GM13976 (cell line): ENCODE measurements around the gene GLTPD2.

Experiments
- DNase-seq: peaks from one replicate; pipeline ENCODE4 v3.0.0; 2012; ENCODE audit warnings: low spot score
- in situ Hi-C: fragments of 300-500 bp; cut with MboI; formaldehyde crosslinking; loops from one replicate; pipeline ENCODE4 v1.12.0; 2022; ENCODE audit warnings: low sequenced_read_pairs, mixed read lengths, inconsistent platforms; ENCODE audit not compliant: unreplicated experiment
- TF ChIP-seq, protein P1 (sequence below): IDR thresholded peaks from 2 replicates; pipeline ENCODE4 v1.5.1; 2012; ENCODE audit warnings: borderline replicate concordance, mild to moderate bottlenecking; ENCODE audit not compliant: insufficient read depth; ENCODE audit errors: extremely low read depth, missing control alignments, control extremely low read depth

The GLTPD2 gene

DNA sequence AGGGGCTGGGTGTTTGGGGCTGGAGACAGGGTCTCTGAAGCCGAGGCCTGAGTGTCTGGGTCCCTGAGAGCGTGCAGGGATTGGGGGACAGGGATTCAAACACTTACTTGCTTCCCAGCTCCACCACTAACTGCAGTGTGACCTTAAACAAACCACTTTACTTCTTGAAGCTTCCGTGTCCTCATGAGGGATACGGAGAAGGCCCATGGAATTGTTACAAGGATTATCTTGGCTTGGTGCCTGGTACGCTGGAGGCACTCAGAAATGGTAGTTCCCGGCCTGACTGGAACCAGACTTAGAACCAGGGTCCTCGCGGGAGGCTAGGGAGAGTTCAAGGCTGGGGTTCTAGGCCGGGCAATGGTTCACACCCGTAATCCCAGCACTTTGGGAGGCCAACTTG is 46.1 kb upstream of the GLTPD2 start:
- DNase-seq = no peak
- in situ Hi-C loops = no loop called here
- TF ChIP-seq, protein P1, sequence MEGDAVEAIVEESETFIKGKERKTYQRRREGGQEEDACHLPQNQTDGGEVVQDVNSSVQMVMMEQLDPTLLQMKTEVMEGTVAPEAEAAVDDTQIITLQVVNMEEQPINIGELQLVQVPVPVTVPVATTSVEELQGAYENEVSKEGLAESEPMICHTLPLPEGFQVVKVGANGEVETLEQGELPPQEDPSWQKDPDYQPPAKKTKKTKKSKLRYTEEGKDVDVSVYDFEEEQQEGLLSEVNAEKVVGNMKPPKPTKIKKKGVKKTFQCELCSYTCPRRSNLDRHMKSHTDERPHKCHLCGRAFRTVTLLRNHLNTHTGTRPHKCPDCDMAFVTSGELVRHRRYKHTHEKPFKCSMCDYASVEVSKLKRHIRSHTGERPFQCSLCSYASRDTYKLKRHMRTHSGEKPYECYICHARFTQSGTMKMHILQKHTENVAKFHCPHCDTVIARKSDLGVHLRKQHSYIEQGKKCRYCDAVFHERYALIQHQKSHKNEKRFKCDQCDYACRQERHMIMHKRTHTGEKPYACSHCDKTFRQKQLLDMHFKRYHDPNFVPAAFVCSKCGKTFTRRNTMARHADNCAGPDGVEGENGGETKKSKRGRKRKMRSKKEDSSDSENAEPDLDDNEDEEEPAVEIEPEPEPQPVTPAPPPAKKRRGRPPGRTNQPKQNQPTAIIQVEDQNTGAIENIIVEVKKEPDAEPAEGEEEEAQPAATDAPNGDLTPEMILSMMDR = no peak

DNA sequence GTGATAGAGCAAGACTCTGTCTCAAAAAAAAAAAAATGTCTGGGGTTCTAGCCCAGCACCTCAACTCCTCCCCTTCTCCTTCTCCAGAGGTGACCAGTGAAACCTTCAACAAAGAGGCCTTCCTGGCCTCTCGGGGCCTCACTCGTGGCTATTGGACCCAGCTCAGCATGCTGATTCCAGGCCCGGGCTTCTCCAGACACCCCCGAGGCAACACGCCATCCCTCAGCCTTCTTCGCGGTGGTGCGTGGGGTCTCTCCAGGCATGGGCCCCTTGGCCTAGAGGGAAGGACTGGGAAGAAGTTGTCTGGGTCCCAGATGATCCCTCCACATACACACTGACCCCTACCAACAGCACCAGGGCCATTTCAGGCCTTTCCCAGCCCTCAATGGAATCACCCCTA is 45.5 kb upstream of the GLTPD2 start:
- TF ChIP-seq, protein P1 = no peak
- DNase-seq = no peak
- in situ Hi-C loops = no loop called here

DNA sequence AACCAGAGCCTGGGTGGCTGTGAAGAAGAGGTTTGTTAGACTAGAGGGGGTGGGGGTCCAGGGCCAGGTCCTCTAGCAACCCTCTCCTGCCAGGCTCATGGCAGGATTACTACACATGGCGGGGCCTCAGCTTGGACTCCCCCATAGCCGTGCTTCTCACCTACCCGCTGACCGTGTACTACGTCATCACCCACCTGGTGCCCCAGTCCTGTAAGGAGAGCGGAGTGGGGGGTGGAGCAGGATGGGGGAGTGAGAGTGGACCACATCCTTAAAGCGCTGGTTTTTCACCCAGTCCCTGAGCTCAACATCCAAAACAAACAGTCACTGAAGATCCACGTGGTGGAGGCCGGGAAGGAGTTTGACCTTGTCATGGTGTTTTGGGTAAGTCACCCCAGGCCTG is 44.9 kb upstream of the GLTPD2 start:
- in situ Hi-C loops = no loop called here

DNA sequence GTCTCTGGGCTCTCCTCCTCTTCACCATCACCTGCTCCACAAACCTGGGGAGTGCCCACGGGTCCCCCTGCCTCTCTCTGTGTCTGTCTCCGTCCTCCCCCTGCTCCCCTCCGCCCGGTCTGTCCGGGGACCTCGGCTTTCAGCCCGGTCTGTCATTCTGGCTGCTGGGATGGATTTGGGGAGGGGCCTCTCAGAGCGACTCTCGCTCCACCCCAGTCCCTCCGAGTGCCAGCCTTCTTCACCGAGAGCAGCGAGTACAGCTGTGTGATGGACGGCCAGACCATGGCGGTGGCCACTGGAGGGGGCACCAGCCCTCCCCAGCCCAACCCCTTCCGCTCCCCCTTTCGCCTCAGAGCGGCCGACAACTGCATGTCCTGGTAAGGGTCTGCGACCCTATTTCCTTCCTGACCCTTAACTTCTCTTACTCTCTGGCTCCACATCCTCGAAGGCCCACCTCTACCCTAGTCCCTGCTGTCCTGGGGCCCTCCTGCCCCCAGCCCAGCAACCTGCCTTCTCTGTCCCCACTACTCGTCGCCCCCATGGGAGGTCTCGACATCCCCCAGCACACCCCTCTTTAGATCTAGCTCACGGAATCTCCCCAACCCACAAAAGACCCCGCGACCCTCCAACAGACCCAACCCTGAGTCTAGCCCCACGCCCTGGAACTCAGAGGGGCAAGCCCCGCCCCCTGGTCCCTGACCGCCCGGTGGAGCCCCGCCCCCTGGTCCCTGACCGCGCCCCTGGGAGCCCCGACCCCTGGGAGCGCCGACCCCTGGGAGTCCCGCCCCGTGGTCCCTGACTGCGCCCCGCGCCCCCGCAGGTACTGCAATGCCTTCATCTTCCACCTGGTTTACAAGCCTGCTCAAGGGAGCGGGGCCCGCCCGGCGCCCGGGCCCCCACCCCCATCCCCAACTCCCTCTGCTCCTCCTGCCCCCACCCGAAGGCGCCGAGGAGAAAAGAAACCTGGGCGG is 43.5 kb upstream of the GLTPD2 start:
- in situ Hi-C loops = no loop called here
- TF ChIP-seq, protein P1 = no peak
- DNase-seq = no peak

More for the DNA sequence above, 44.9 kb upstream of the GLTPD2 start:
- DNase-seq = no peak
- TF ChIP-seq, protein P1 = no peak

DNA sequence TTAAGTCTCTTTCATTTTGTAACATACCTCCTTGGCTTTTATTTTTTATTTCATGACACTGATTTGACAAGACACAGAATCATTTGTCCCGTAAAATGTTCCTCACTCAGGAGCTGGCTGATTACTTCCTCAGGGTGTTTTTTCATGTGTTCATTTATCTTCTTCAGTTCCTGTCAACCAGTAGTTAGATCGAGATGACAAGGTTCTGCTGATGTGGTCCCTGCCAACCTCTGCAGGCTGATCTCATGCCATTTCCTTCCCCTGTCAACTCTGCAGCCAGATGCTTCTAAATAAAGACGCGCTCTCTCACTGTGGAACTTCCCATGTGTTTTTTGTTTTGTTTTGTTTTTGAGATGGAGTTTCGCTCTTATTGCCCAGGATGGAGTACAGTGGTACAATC is 40.9 kb upstream of the GLTPD2 start:
- in situ Hi-C loops = no loop called here
- TF ChIP-seq, protein P1 = no peak
- DNase-seq = no peak

DNA sequence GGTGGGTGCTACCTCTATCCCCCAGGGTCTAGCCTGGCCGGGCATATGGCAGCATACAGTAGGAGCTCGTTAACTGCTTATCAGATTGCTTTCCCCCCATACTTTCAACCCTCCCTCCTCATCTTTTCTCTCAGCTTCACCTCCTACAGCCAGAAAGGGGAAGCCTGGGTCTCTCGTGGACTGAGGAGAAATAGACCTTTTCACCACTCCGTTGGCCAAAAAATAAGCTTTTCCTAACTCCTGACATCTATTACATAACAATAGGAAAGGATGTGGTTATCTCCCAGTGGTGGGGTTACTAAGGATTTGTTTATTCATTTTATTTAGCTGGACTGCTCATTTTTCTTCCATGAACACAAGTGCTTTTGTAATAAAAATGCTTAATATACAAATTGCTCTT is 40.1 kb upstream of the GLTPD2 start:
- in situ Hi-C loops = no loop called here
- TF ChIP-seq, protein P1 = no peak
- DNase-seq = no peak
